PC-3 (cell line): ENCODE data around the gene SNAP23. TPM values are rescaled to one million over a fixed set of nuclear protein-coding genes. Genes with fewer than 3 reads are reported as not detected.

Source experiments
- ATAC-seq: fragments of 200-7000 bp; cut with Tn5 transposase; 2 replicates; pipeline ENCODE4 v1.9.1; 2020; ENCODE audit warnings: mild to moderate bottlenecking, moderate library complexity
- BruUV-seq: library from RNA; stranded (reverse); fragments of 400-500 nt; replicated peaks from 2 replicates; lab custom pipeline; 2021; lab: Mats Ljungman, UMichigan
- CTCF ChIA-PET: fragments of 300-600 bp; sonication (Branson Sonifier 250); formaldehyde crosslinking; loops from one replicate; lab custom pipeline; 2022; ENCODE audit warnings: antibody characterized with exemption; lab: Charles Lee
- POLR2A ChIA-PET: fragments of 300-600 bp; sonication (Branson Sonifier 250); formaldehyde crosslinking; loops from one replicate; lab custom pipeline; 2022; ENCODE audit warnings: antibody characterized with exemption; ENCODE audit not compliant: unreplicated experiment; lab: Charles Lee
- DNase-seq: peaks from one replicate; pipeline ENCODE4 v3.0.0-alpha.2; 2015
- H2AFZ ChIP-seq: fragments of 300-600 bp; sonication (generic); 2 replicates; pipeline ENCODE4 v1.6.0; 2016; ENCODE audit warnings: antibody characterized with exemption, low read length
- H3F3A ChIP-seq: fragments of 300-600 bp; sonication (generic); one replicate; pipeline ENCODE4 v1.6.0; 2017; ENCODE audit warnings: antibody characterized with exemption, low read length, control low read depth, mild to moderate bottlenecking; ENCODE audit not compliant: unreplicated experiment
- H3K27ac ChIP-seq: fragments of 300-600 bp; sonication (generic); 2 replicates; pipeline ENCODE4 v1.5.1; 2016; ENCODE audit warnings: mild to moderate bottlenecking, low read length
- H3K27me3 ChIP-seq: fragments of 300-600 bp; sonication (generic); 2 replicates; pipeline ENCODE4 v1.6.1; 2016; ENCODE audit warnings: low read length, mixed read lengths
- H3K36me3 ChIP-seq: fragments of 300-600 bp; sonication (generic); 2 replicates; pipeline ENCODE4 v1.6.1; 2016; ENCODE audit warnings: low read depth, mixed run types, low read length, mixed read lengths
- H3K4me1 ChIP-seq: fragments of 300-600 bp; sonication (generic); 2 replicates; pipeline ENCODE4 v1.5.1; 2016; ENCODE audit warnings: low read length; ENCODE audit not compliant: insufficient read depth
- H3K4me2 ChIP-seq: fragments of 300-600 bp; sonication (generic); 2 replicates; pipeline ENCODE4 v1.6.0; 2016; ENCODE audit warnings: low read length
- H3K4me3 ChIP-seq: fragments of 300-600 bp; sonication (generic); 2 replicates; pipeline ENCODE4 v1.5.1; 2016; ENCODE audit warnings: mild to moderate bottlenecking, low read length, mixed read lengths
- H3K79me2 ChIP-seq: fragments of 300-600 bp; sonication (generic); 2 replicates; pipeline ENCODE4 v1.6.1; 2017; ENCODE audit warnings: low read length, mixed read lengths
- H3K9ac ChIP-seq: fragments of 300-600 bp; sonication (generic); 2 replicates; pipeline ENCODE4 v1.6.0; 2016; ENCODE audit warnings: mild to moderate bottlenecking, low read length
- H3K9me2 ChIP-seq: fragments of 300-600 bp; sonication (generic); replicated peaks from 2 replicates; pipeline ENCODE4 v1.6.1; 2016; ENCODE audit warnings: mixed run types, low read length, mixed read lengths
- H3K9me3 ChIP-seq: fragments of 300-600 bp; sonication (generic); 2 replicates; pipeline ENCODE4 v1.6.1; 2016; ENCODE audit warnings: low read length, mixed read lengths
- H4K20me1 ChIP-seq: fragments of 300-600 bp; sonication (generic); 2 replicates; pipeline ENCODE4 v1.6.1; 2016; ENCODE audit warnings: low read length, mixed read lengths
- CTCF ChIP-seq: fragments of 300-600 bp; sonication (generic); conservative IDR thresholded peaks from 2 replicates; pipeline ENCODE4 v1.5.1; 2017; ENCODE audit warnings: antibody characterized with exemption, low read depth, mild to moderate bottlenecking, low read length
- EZH2 ChIP-seq: fragments of 300-600 bp; sonication (generic); IDR thresholded peaks from one replicate; pipeline ENCODE4 v1.6.1; 2017; ENCODE audit warnings: antibody characterized with exemption, mild to moderate bottlenecking, low read length; ENCODE audit not compliant: unreplicated experiment
- EZH2phosphoT487 ChIP-seq: fragments of 300-600 bp; sonication (generic); IDR thresholded peaks from 2 replicates; pipeline ENCODE4 v1.6.1; 2018; ENCODE audit warnings: mild to moderate bottlenecking, antibody characterized with exemption, low read length, borderline replicate concordance
- intact Hi-C: fragments of 100-400 bp; cut with micrococcal nuclease; formaldehyde crosslinking; loops from 2 replicates; pipeline ENCODE4 v1.9.0; 2023
- total RNA-seq: library from RNA; depleted of rRNA; stranded (reverse); fragments of >200 nt; gene quantifications from 2 replicates; pipeline ENCODE4 v1.2.3, GENCODE V29; 2014

Gene SNAP23
- total RNA-seq, 1 experiment from 2014 or later, result 40.2 TPM

GRCh38 chr15:42504631-42505030 is 9.2 kb downstream of the SNAP23 start:
- CTCF ChIA-PET, result no interaction called here
- H3K79me2 ChIP-seq, result peaks cover 28% of the 10 kb centered on the region
- intact Hi-C loops, result no loop called here

GRCh38 chr15:42507514-42507913 is 12.1 kb downstream of the SNAP23 start:
- Histone ChIP-seq H3K79me2 (peaks cover 6% of the 10 kb centered on the region), H3K27ac (no peak overlapping the region), H3K4me2 (peak overlapping the region; percentile 14; the same call in 1 of the 2 replicates), H4K20me1 (no peaks in the 10 kb centered on the region), H3K36me3 (no peaks in the 10 kb centered on the region), H3K4me3 (no peak overlapping the region), H3K9ac (no peak overlapping the region), H3K9me3 (no peaks in the 10 kb centered on the region), H3K27me3 (no peaks in the 10 kb centered on the region), H2AFZ (no peak overlapping the region), H3K4me1 (peaks cover 9% of the 10 kb centered on the region), H3K9me2 (no peaks in the 10 kb centered on the region), H3F3A (no peaks in the 10 kb centered on the region)
- BruUV-seq, result no TSS peak
- no peak for TF ChIP-seq EZH2phosphoT487
- TF ChIP-seq CTCF, result no peak
- TF ChIP-seq EZH2, result no peak
- POLR2A ChIA-PET, result no interaction called here
- DNase-seq, result peak; percentile 31
- ATAC-seq, result peak; percentile 67
- intact Hi-C loops, result no loop called here
- CTCF ChIA-PET, result no interaction called here

More at GRCh38 chr15:42504631-42505030, 9.2 kb downstream of the SNAP23 start:
- Histone ChIP-seq H3K4me3 (no peak overlapping the region), H3K9me2 (no peaks in the 10 kb centered on the region), H3K36me3 (no peaks in the 10 kb centered on the region), H3F3A (peaks cover 5% of the 10 kb centered on the region), H3K4me2 (no peak overlapping the region), H3K9me3 (no peaks in the 10 kb centered on the region), H3K9ac (no peak overlapping the region), H3K27me3 (no peaks in the 10 kb centered on the region), H3K27ac (no peak overlapping the region), H4K20me1 (no peaks in the 10 kb centered on the region), H2AFZ (no peak overlapping the region), H3K4me1 (peaks cover 14% of the 10 kb centered on the region)
- no peak for DNase-seq
- POLR2A ChIA-PET, result interaction anchor here (0.6 to 0.7 kb wide), 2 partner anchors 9 to 595 kb away, joined by 3 to 4 read pairs; no protein-coding TSS in a partner anchor
- TF ChIP-seq EZH2phosphoT487, result no peak
- no peak for TF ChIP-seq CTCF
- no peak for TF ChIP-seq EZH2
- BruUV-seq, result no TSS peak
- ATAC-seq, result no peak

GRCh38 chr15:42508263-42508690 is 12.8 kb downstream of the SNAP23 start:
- no peak overlapping the region for H3K4me2 ChIP-seq
- TF ChIP-seq EZH2phosphoT487, result no peak
- no peak for TF ChIP-seq EZH2
- no peak for TF ChIP-seq CTCF
- ChIA-PET POLR2A (interaction anchor here (0.7 kb wide), 1 partner anchor 9 kb away, joined by 6 read pairs; no protein-coding TSS in a partner anchor), CTCF (no interaction called here)
- H3K9me3 ChIP-seq, result no peaks in the 10 kb centered on the region
- H3K27ac ChIP-seq, result no peak overlapping the region
- DNase-seq, result no peak
- H4K20me1 ChIP-seq, result no peaks in the 10 kb centered on the region
- no peak for ATAC-seq
- H3K79me2 ChIP-seq, result no peaks in the 10 kb centered on the region
- no TSS peak for BruUV-seq
- peaks cover 9% of the 10 kb centered on the region for H3K4me1 ChIP-seq
- H3F3A ChIP-seq, result no peaks in the 10 kb centered on the region
- no peaks in the 10 kb centered on the region for H3K9me2 ChIP-seq
- no peaks in the 10 kb centered on the region for H3K27me3 ChIP-seq
- no peak overlapping the region for H2AFZ ChIP-seq
- intact Hi-C loops, result no loop called here
- H3K36me3 ChIP-seq, result no peaks in the 10 kb centered on the region
- no peak overlapping the region for H3K4me3 ChIP-seq
- no peak overlapping the region for H3K9ac ChIP-seq
